NOMO-1 treated with dmso at 0.1 percent for 144 hours (cell line): ENCODE results near the gene SKIC8.
A peak's percentile ranks its signal among the peaks of the same experiment; 100 is the strongest.

Source experiments
- DNase-seq: peaks from one replicate; lab custom pipeline; 2025; ENCODE audit not compliant: unreplicated experiment; lab: John Stamatoyannopoulos, UW

Gene SKIC8

GRCh38 chr15:78299101-78299930 is at the start of gene SKIC8:
Gene SKIC8 (minus strand): TSS chr15:78299609. CDS start chr15:78295686, 3,923 bp downstream.
- DNase-seq: peak; percentile 97

GRCh38 chr15:78347586-78348543 is 48.5 kb upstream of the SKIC8 start:
- no peak for DNase-seq

- DNase-seq: no peak
Measured at GRCh38 chr15:78345396-78346125, 46.2 kb upstream of the SKIC8 start.

GRCh38 chr15:78343276-78344060 is 44.1 kb upstream of the SKIC8 start:
- DNase-seq: no peak

GRCh38 chr15:78342021-78342420 is 42.6 kb upstream of the SKIC8 start:
- no peak for DNase-seq

- no peak for DNase-seq
Measured at GRCh38 chr15:78341057-78341987, 41.9 kb upstream of the SKIC8 start.

- no peak for DNase-seq
Measured at GRCh38 chr15:78340231-78341056, 41.0 kb upstream of the SKIC8 start, which contains the start of gene CRABP1. Gene CRABP1 (plus strand): TSS chr15:78340353. CDS start chr15:78340429, 76 bp downstream.

GRCh38 chr15:78339559-78339958 is 40.1 kb upstream of the SKIC8 start:
- DNase-seq: no peak

- no peak for DNase-seq
Measured at GRCh38 chr15:78338781-78339180, 39.4 kb upstream of the SKIC8 start.

GRCh38 chr15:78335985-78336384 is 36.6 kb upstream of the SKIC8 start:
- no peak for DNase-seq

- DNase-seq: no peak
Measured at GRCh38 chr15:78334845-78335244, 35.4 kb upstream of the SKIC8 start.

- no peak for DNase-seq
Measured at GRCh38 chr15:78329625-78330024, 30.2 kb upstream of the SKIC8 start.

- no peak for DNase-seq
Measured at GRCh38 chr15:78327466-78327865, 28.1 kb upstream of the SKIC8 start.

GRCh38 chr15:78325092-78325843 is 25.9 kb upstream of the SKIC8 start:
- no peak for DNase-seq

GRCh38 chr15:78324144-78324543 is 24.7 kb upstream of the SKIC8 start:
- DNase-seq: no peak

GRCh38 chr15:78323693-78324092 is 24.3 kb upstream of the SKIC8 start:
- no peak for DNase-seq

GRCh38 chr15:78322724-78323521 is 23.5 kb upstream of the SKIC8 start:
- peak; percentile 29 for DNase-seq
